WTC11 (cell line): Measurements from ENCODE around the gene FAM13A. TPM values are rescaled to one million over a fixed set of nuclear protein-coding genes. Genes with fewer than 3 reads are reported as not detected.

Experiments used
- ATAC-seq: fragments of 200-7000 bp; cut with Tn5 transposase; 2 replicates; pipeline ENCODE4 v1.10.0; 2021; ENCODE audit warnings: mild to moderate bottlenecking, moderate library complexity
- CTCF ChIA-PET: fragments of 300-600 bp; sonication (Branson Sonifier 250); formaldehyde crosslinking; loops from one replicate; lab custom pipeline; 2021; ENCODE audit warnings: antibody characterized with exemption; lab: Charles Lee
- POLR2A ChIA-PET: fragments of 350-600 bp; sonication (Branson Sonifier 250); formaldehyde crosslinking; loops from one replicate; lab custom pipeline; 2021; ENCODE audit warnings: antibody characterized with exemption; lab: Charles Lee
- DNase-seq: peaks from one replicate; pipeline ENCODE4 v3.0.0; 2021; ENCODE audit warnings: low spot score
- H3K27ac Mint-ChIP-seq: 2 replicates; pipeline ENCODE4 v1.8.0; 2021; ENCODE audit warnings: mixed read lengths
- H3K27me3 Mint-ChIP-seq: 2 replicates; pipeline ENCODE4 v1.8.0; 2021; ENCODE audit warnings: low read depth, mild to moderate bottlenecking, moderate library complexity, mixed read lengths
- H3K36me3 Mint-ChIP-seq: 2 replicates; pipeline ENCODE4 v1.8.0; 2021; ENCODE audit warnings: mixed read lengths
- H3K4me1 Mint-ChIP-seq: 2 replicates; pipeline ENCODE4 v1.8.0; 2022; ENCODE audit warnings: mixed read lengths
- H3K4me3 Mint-ChIP-seq: 2 replicates; pipeline ENCODE4 v1.8.0; 2021; ENCODE audit warnings: mild to moderate bottlenecking, moderate library complexity, mixed read lengths
- H3K9me3 Mint-ChIP-seq: 2 replicates; pipeline ENCODE4 v1.8.0; 2021; ENCODE audit warnings: mixed read lengths
- E2F4 ChIP-seq: sonication (generic); formaldehyde crosslinking; IDR thresholded peaks from 2 replicates; pipeline ENCODE4 v1.8.1; 2022; ENCODE audit warnings: low read depth, mild to moderate bottlenecking, moderate library complexity, missing genetic modification reagents, borderline replicate concordance
- EMX1 ChIP-seq: fragments of 250-450 bp; sonication (Bioruptor Pico); IDR thresholded peaks from 2 replicates; pipeline ENCODE4 v1.8.0; 2021; ENCODE audit warnings: mild to moderate bottlenecking
- FOXJ3 ChIP-seq: sonication (generic); formaldehyde crosslinking; IDR thresholded peaks from 2 replicates; pipeline ENCODE4 v1.9.0; 2021; ENCODE audit warnings: missing genetic modification reagents, mild to moderate bottlenecking, borderline replicate concordance
- HMGA2 ChIP-seq: fragments of 250-450 bp; sonication (Bioruptor Pico); IDR thresholded peaks from 2 replicates; pipeline ENCODE4 v1.4.0; 2021; ENCODE audit warnings: mild to moderate bottlenecking, moderate library complexity
- JUN ChIP-seq: sonication (generic); formaldehyde crosslinking; IDR thresholded peaks from 2 replicates; pipeline ENCODE4 v1.8.0; 2023; ENCODE audit warnings: mild to moderate bottlenecking, missing genetic modification reagents
- KAT7 ChIP-seq: sonication (generic); formaldehyde crosslinking; IDR thresholded peaks from 2 replicates; pipeline ENCODE4 v1.8.1; 2023; ENCODE audit warnings: missing genetic modification reagents, mild to moderate bottlenecking, borderline replicate concordance
- NR2C2 ChIP-seq: sonication (generic); formaldehyde crosslinking; IDR thresholded peaks from 2 replicates; pipeline ENCODE4 v1.8.0; 2022; ENCODE audit warnings: mild to moderate bottlenecking, missing genetic modification reagents
- RORB ChIP-seq: fragments of 250-450 bp; sonication (Bioruptor Pico); IDR thresholded peaks from 2 replicates; pipeline ENCODE4 v1.9.0; 2021; ENCODE audit warnings: mild to moderate bottlenecking
- SP1 ChIP-seq: sonication (generic); formaldehyde crosslinking; conservative IDR thresholded peaks from 2 replicates; pipeline ENCODE4 v1.8.1; 2022; ENCODE audit warnings: missing genetic modification reagents
- TP53 ChIP-seq: sonication (generic); formaldehyde crosslinking; IDR thresholded peaks from 2 replicates; pipeline ENCODE4 v1.8.1; 2023; ENCODE audit warnings: mild to moderate bottlenecking, missing genetic modification reagents
- ZBTB21 ChIP-seq: sonication (generic); formaldehyde crosslinking; IDR thresholded peaks from 2 replicates; pipeline ENCODE4 v1.8.1; 2023; ENCODE audit warnings: mild to moderate bottlenecking, missing genetic modification reagents, borderline replicate concordance
- ZNF138 ChIP-seq: sonication (generic); formaldehyde crosslinking; conservative IDR thresholded peaks from 2 replicates; pipeline ENCODE4 v1.8.1; 2022; ENCODE audit warnings: mild to moderate bottlenecking, moderate library complexity, missing genetic modification reagents
- ZNF416 ChIP-seq: fragments of 250-450 bp; sonication (Bioruptor Pico); IDR thresholded peaks from 2 replicates; pipeline ENCODE4 v1.9.0; 2021; ENCODE audit warnings: mild to moderate bottlenecking, inconsistent platforms
- total RNA-seq: library from RNA; stranded (reverse); gene quantifications from 3 replicates; pipeline ENCODE4 v1.2.3, GENCODE V29; 2021
- TF ChIP-seq, protein P1 (sequence below): sonication (generic); formaldehyde crosslinking; IDR thresholded peaks from 2 replicates; pipeline ENCODE4 v1.8.0; 2022; ENCODE audit warnings: mild to moderate bottlenecking, missing genetic modification reagents
- TF ChIP-seq, protein P2 (sequence below): sonication (generic); formaldehyde crosslinking; IDR thresholded peaks from 2 replicates; pipeline ENCODE4 v1.8.1; 2022; ENCODE audit warnings: mild to moderate bottlenecking, moderate library complexity, missing genetic modification reagents
- TF ChIP-seq, protein P3 (sequence below): sonication (generic); formaldehyde crosslinking; IDR thresholded peaks from 2 replicates; pipeline ENCODE4 v1.8.0; 2022; ENCODE audit warnings: missing genetic modification reagents
- TF ChIP-seq, protein P4 (sequence below): sonication (generic); formaldehyde crosslinking; IDR thresholded peaks from 2 replicates; pipeline ENCODE4 v1.8.1; 2023; ENCODE audit warnings: mild to moderate bottlenecking, moderate library complexity, missing genetic modification reagents
- TF ChIP-seq, protein P5 (sequence below): fragments of 250-450 bp; sonication (Bioruptor Pico); IDR thresholded peaks from 2 replicates; pipeline ENCODE4 v1.9.0; 2021; ENCODE audit warnings: mild to moderate bottlenecking
- TF ChIP-seq, protein P6 (sequence below): fragments of 250-450 bp; sonication (Bioruptor Pico); IDR thresholded peaks from 2 replicates; pipeline ENCODE4 v1.9.0; 2021; ENCODE audit warnings: mild to moderate bottlenecking, borderline replicate concordance

Gene FAM13A
- total RNA-seq, 1 experiment from 2014 or later, result 14.6 TPM

DNA sequence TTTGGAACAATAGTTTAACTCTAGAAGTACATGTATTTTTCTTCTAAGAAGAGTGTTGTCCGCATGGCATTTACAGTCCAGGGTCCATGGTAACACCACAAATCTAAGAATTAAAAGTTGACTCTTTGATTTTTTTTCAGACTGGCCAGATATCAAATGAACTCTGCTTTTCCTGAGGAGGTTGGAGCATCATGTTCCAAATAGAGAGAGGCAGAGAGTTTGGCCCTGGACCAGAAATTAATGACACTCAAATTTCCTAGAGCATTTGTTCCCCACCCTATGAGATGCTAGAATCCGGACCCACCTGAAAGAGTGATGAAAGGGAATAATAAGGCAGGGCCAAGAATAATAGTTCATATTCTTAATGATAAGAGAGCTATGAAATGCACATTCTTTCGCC is 312.4 kb downstream of the FAM13A start:
- peaks cover 31% of the 10 kb centered on the region for H3K36me3 Mint-ChIP-seq
- peaks cover 14% of the 10 kb centered on the region for H3K4me1 Mint-ChIP-seq
- no peak for ATAC-seq
- ChIA-PET POLR2A (no interaction called here), CTCF (no interaction called here)
- TF ChIP-seq ZNF416 (CRISPR knock-in tag) (no peak), ZNF138 (no peak)
- no peaks in the 10 kb centered on the region for H3K9me3 Mint-ChIP-seq
- no peaks in the 10 kb centered on the region for H3K27me3 Mint-ChIP-seq
- no peak for DNase-seq
- no peak overlapping the region for H3K27ac Mint-ChIP-seq
- H3K4me3 Mint-ChIP-seq, result no peak overlapping the region

GRCh38 chr4:88743696-88744095 is 313.3 kb downstream of the FAM13A start:
- ATAC-seq (no peak), DNase-seq (no peak)
- Mint-ChIP-seq H3K27ac (no peak overlapping the region), H3K4me1 (peaks cover 17% of the 10 kb centered on the region), H3K36me3 (peaks cover 24% of the 10 kb centered on the region), H3K4me3 (no peak overlapping the region), H3K27me3 (no peaks in the 10 kb centered on the region), H3K9me3 (no peaks in the 10 kb centered on the region)
- ChIA-PET POLR2A (no interaction called here), CTCF (no interaction called here)
- TF ChIP-seq EMX1 (no peak), ZBTB21 (CRISPR knock-in tag) (no peak), HMGA2 (no peak), JUN (CRISPR knock-in tag) (no peak), KAT7 (CRISPR knock-in tag) (no peak), E2F4 (no peak), NR2C2 (CRISPR knock-in tag) (no peak), SP1 (CRISPR knock-in tag) (no peak), TP53 (no peak), FOXJ3 (CRISPR knock-in tag) (no peak), RORB (CRISPR knock-in tag) (no peak)
- TF ChIP-seq, protein P1, sequence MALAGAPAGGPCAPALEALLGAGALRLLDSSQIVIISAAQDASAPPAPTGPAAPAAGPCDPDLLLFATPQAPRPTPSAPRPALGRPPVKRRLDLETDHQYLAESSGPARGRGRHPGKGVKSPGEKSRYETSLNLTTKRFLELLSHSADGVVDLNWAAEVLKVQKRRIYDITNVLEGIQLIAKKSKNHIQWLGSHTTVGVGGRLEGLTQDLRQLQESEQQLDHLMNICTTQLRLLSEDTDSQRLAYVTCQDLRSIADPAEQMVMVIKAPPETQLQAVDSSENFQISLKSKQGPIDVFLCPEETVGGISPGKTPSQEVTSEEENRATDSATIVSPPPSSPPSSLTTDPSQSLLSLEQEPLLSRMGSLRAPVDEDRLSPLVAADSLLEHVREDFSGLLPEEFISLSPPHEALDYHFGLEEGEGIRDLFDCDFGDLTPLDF (CRISPR knock-in tag), result no peak
- TF ChIP-seq, protein P2, sequence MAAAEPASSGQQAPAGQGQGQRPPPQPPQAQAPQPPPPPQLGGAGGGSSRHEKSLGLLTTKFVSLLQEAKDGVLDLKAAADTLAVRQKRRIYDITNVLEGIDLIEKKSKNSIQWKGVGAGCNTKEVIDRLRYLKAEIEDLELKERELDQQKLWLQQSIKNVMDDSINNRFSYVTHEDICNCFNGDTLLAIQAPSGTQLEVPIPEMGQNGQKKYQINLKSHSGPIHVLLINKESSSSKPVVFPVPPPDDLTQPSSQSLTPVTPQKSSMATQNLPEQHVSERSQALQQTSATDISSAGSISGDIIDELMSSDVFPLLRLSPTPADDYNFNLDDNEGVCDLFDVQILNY, result no peak
- TF ChIP-seq, protein P3, sequence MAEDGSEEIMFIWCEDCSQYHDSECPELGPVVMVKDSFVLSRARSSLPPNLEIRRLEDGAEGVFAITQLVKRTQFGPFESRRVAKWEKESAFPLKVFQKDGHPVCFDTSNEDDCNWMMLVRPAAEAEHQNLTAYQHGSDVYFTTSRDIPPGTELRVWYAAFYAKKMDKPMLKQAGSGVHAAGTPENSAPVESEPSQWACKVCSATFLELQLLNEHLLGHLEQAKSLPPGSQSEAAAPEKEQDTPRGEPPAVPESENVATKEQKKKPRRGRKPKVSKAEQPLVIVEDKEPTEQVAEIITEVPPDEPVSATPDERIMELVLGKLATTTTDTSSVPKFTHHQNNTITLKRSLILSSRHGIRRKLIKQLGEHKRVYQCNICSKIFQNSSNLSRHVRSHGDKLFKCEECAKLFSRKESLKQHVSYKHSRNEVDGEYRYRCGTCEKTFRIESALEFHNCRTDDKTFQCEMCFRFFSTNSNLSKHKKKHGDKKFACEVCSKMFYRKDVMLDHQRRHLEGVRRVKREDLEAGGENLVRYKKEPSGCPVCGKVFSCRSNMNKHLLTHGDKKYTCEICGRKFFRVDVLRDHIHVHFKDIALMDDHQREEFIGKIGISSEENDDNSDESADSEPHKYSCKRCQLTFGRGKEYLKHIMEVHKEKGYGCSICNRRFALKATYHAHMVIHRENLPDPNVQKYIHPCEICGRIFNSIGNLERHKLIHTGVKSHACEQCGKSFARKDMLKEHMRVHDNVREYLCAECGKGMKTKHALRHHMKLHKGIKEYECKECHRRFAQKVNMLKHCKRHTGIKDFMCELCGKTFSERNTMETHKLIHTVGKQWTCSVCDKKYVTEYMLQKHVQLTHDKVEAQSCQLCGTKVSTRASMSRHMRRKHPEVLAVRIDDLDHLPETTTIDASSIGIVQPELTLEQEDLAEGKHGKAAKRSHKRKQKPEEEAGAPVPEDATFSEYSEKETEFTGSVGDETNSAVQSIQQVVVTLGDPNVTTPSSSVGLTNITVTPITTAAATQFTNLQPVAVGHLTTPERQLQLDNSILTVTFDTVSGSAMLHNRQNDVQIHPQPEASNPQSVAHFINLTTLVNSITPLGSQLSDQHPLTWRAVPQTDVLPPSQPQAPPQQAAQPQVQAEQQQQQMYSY (CRISPR knock-in tag), result no peak
- TF ChIP-seq, protein P4, sequence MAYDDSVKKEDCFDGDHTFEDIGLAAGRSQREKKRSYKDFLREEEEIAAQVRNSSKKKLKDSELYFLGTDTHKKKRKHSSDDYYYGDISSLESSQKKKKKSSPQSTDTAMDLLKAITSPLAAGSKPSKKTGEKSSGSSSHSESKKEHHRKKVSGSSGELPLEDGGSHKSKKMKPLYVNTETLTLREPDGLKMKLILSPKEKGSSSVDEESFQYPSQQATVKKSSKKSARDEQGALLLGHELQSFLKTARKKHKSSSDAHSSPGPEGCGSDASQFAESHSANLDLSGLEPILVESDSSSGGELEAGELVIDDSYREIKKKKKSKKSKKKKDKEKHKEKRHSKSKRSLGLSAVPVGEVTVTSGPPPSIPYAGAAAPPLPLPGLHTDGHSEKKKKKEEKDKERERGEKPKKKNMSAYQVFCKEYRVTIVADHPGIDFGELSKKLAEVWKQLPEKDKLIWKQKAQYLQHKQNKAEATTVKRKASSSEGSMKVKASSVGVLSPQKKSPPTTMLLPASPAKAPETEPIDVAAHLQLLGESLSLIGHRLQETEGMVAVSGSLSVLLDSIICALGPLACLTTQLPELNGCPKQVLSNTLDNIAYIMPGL (CRISPR knock-in tag), result no peak
- TF ChIP-seq, protein P5, sequence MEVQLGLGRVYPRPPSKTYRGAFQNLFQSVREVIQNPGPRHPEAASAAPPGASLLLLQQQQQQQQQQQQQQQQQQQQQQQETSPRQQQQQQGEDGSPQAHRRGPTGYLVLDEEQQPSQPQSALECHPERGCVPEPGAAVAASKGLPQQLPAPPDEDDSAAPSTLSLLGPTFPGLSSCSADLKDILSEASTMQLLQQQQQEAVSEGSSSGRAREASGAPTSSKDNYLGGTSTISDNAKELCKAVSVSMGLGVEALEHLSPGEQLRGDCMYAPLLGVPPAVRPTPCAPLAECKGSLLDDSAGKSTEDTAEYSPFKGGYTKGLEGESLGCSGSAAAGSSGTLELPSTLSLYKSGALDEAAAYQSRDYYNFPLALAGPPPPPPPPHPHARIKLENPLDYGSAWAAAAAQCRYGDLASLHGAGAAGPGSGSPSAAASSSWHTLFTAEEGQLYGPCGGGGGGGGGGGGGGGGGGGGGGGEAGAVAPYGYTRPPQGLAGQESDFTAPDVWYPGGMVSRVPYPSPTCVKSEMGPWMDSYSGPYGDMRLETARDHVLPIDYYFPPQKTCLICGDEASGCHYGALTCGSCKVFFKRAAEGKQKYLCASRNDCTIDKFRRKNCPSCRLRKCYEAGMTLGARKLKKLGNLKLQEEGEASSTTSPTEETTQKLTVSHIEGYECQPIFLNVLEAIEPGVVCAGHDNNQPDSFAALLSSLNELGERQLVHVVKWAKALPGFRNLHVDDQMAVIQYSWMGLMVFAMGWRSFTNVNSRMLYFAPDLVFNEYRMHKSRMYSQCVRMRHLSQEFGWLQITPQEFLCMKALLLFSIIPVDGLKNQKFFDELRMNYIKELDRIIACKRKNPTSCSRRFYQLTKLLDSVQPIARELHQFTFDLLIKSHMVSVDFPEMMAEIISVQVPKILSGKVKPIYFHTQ, result no peak
- TF ChIP-seq, protein P6, sequence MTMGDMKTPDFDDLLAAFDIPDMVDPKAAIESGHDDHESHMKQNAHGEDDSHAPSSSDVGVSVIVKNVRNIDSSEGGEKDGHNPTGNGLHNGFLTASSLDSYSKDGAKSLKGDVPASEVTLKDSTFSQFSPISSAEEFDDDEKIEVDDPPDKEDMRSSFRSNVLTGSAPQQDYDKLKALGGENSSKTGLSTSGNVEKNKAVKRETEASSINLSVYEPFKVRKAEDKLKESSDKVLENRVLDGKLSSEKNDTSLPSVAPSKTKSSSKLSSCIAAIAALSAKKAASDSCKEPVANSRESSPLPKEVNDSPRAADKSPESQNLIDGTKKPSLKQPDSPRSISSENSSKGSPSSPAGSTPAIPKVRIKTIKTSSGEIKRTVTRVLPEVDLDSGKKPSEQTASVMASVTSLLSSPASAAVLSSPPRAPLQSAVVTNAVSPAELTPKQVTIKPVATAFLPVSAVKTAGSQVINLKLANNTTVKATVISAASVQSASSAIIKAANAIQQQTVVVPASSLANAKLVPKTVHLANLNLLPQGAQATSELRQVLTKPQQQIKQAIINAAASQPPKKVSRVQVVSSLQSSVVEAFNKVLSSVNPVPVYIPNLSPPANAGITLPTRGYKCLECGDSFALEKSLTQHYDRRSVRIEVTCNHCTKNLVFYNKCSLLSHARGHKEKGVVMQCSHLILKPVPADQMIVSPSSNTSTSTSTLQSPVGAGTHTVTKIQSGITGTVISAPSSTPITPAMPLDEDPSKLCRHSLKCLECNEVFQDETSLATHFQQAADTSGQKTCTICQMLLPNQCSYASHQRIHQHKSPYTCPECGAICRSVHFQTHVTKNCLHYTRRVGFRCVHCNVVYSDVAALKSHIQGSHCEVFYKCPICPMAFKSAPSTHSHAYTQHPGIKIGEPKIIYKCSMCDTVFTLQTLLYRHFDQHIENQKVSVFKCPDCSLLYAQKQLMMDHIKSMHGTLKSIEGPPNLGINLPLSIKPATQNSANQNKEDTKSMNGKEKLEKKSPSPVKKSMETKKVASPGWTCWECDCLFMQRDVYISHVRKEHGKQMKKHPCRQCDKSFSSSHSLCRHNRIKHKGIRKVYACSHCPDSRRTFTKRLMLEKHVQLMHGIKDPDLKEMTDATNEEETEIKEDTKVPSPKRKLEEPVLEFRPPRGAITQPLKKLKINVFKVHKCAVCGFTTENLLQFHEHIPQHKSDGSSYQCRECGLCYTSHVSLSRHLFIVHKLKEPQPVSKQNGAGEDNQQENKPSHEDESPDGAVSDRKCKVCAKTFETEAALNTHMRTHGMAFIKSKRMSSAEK (CRISPR knock-in tag), result no peak
